Activated T-helper 1 cell treated with Interleukin-2 at 50 U/mL for 16 hours (primary cell): ENCODE data around the gene C13orf46.
"Not testable (repeated sequence)": the region's sequence is repeated elsewhere in the genome, so short reads cannot be mapped to it uniquely, and the experiment has no call there.

ENCODE experiments used
- DNase-seq: peaks from one replicate; pipeline ENCODE4 v3.0.0-alpha.2; 2020; ENCODE audit warnings: low read depth

Gene C13orf46

DNA sequence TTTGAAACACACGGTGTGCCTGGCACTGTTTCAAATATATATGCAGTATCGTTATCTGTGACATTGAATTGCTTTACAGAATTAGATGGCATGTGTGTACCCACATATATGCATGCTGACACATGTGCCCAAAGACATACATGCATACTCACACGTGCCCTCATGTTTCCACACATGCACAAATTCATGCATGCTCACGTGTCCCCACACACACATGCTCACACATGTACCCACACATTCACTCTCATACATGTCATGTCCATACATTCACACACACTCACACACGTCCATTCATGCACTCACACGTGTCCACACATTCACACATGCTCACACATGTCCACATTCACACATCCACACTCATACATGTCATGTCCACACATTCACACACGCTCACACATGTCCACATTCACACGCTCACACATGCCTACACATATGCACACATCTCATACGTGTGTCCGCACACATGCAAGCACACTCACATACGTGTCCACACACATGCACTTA is 17.9 kb upstream of the C13orf46 start:
- DNase-seq = no peak

DNA sequence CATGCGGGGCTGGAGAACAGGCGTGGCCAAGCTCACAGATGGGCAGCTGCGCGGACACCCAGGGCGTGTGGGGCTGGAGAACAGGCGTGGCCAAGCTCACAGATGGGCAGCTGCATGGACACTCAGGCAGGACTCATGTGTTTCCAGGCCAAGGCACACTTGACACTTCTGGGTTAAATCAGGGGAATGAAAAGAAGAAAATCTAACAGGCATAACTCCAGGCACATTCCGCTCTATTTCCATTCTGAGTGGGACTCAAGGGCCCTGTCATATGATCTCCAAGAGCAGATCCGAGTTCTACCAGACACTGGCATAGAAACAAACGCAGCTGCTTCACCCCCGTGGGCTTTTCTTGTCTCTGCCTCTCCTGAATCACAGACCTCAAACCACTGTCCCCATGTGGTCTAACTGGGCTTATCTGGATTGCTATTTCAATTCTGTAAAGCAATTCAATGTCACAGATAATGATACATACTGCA is 17.4 kb upstream of the C13orf46 start:
- no peak for DNase-seq

DNA sequence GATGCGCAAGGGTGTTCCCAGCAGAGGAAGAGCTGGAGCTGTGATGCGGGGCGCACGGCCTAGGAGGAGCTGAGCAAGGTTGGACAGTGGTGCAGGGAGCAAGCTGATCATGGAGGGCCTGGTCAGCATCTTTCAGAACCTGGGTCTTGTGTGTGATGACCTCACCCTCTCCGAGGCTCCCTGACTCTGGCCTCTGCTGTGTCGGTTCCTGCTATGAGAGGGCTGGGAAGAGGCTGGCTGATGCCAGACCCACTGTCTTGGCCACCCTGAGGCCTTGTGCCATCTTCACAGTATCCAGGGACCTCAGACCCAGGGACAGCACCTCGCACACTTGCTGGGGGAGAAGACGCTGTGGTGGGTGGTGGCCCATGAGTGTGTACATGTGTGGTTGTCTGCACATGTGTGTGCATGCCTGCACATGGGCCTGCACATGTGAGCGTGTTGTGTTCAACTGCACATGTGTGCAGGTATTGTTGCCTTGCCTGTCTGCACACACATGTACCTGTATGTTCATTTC is 16.5 kb upstream of the C13orf46 start:
- no peak for DNase-seq

DNA sequence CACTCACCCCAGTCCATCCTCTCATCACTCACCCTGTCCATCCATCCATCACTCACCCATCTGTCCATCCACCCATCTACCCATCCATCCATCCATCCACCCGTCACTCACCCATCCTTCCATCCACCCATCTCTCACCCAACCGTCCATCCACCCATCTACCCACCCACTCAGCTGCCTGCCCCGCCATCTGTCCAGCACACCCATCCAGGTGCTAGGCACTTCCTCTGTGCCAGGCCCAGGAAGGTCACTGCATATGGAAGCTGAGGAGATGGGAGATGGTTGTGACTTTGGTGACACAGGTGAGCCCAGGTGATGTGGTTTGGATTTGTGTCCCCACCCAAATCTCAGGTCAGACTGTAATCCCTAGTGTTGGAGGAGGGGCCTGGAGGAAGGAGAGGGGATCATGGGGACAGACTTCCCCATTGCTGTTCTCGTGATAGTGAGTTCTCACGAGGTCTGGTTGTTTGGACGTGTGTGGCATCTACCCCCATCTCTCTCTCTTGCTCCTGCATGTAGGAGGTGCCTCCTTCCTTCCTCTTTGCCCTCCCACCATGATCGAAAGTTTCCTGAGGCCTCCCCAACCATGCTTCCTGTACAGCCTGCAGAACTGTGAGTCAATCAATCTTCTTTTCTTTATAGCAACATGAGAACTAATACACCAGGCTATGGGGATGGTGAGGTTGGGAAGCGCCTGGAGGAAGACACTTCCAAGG is 15.9 kb upstream of the C13orf46 start:
- no peak for DNase-seq

DNA sequence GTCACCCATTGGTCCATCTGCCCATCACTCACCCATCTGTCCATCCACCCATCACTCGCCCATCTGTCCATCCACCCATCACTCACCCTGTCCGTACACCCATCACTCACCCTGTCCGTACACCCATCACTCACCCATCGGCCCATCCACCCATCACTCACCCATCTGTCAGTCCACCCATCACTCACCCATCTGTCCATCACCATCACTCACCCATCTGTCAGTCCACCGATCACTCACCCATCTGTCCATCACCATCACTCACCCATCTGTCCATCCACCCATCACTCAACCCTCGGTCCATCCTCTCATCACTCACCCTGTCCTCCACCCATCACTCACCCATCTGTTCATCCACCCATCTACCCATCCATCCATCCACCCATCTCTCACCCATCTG is 15.0 kb upstream of the C13orf46 start:
- not testable (repeated sequence) for DNase-seq

DNA sequence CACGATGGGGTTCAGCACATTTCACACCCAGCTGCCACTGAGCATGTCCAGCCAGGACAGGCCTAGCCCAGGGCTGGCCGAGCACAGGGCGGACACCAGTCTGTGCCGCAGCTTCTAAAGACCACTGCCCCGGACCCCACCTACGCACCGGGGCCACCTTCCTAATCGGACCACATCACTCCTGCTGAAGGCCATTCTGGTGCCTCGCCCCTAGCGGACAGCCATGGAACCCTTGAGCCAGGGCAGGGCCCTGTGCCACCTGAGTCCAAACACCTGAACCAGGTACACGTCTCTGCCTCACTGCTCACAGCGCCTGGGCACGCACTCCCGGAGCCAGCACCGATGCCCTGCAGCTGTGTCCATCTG is 8.4 kb upstream of the C13orf46 start:
- DNase-seq = no peak

DNA sequence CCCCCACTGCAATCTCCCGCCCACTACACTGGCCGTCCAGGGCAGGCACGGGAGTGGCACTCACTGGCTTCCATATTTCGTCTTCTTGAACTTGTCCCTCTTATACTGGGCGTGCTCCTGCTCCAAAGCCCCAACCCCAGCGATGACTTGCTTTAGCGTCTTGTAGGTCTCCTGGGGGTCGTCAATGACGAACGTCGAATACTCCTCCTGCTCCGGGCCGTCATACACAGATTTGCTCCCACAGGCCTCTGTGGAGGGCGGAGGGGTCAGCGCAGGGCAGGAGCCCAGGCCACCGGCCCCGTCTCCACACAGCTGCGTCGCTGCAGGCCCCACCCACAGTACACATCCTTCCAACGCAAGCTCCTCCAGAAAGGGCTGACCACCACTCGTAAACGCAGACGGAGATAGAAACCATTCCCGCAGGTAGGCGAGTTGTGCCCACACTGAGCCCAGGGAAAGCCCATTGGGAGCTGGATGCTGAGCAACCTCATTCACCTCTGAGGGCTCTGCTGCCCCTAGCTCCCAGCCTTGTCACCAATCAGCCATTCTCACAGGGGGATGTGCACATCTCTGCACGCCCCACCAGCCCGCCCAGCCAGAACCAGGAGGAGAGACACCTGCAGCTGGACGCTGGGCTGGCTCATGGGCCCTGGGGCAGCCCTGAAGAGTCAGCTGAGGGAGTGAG is 7.9 kb upstream of the C13orf46 start:
- no peak for DNase-seq

DNA sequence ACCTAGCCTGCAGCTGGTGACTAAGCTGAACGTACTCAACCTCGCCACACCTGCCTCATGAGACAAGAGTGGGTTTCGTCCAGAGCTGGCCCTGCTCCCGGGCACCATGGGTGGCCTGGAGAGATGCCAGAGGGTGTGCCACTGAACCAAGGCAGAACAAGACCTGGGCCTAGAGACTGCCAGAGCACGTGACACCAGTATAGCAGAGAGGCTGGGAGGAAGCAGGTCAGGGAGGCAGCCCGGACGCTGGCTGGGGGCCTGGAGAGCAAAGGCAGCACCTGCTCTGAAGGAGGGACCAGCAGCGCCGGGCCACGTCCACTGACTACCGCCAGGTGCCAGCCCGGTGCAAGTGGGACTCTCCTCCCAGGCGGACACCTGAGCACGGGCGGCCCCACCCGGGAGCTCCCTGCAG is 7.3 kb upstream of the C13orf46 start:
- DNase-seq = no peak

DNA sequence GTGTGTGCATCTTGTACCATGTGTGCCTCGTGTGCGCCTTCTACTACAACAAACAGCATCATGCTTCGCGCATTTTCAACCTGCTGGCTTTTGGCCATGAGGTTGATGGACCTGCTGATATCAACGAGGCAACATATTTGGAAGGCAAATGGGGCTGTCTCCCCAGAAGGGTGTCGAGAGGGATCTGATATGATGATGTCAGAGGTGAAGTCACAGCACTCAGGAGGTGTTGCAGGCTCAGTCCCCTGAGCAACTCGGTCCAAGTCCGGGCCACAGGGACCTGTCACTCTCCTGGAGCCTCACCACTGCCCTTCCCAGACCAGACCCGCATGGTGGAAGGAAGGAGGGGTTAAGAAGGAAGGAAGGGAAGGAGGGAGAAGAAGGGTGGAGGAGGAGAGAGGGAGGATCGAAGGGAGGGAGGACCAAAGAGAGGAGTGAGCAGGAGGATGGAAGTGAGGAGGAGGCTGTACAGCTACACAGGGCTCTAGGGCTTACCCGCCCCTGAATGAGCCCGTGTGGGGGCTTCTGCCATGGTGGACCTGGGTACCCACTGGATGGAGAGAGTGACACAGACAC is 6.7 kb upstream of the C13orf46 start:
- no peak for DNase-seq

DNA sequence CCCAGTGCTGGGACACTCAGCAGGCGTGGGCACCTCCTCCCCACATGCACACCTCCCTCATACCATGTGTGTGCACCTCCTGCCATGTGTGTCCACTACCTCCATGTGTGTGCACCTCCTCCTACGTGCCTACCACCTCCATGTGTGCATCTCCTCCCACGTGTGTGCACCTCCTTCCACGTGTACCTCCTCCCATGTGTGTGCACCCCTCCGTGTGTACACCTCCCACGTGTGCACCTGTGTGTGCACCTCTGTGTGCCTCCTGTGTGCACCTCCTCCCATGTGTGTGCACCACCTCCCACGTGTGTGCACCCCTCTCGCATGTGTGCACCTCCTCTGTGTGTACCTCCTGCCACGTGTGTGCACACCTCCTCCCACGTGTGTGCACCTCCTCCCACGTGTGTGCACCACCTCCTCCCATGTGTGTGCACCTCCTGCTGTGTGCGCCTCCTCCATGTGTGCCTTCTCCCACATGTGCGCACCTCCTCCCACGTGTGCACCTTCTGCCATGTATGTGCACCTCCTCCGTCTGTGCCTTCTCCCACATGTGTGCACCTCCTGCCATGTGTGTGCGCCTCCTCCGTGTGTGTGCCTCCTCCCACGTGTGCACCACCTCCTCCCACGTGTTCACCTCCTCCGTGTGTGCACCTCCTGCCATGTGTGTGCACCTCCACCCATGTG is 6.1 kb upstream of the C13orf46 start:
- DNase-seq = no peak

DNA sequence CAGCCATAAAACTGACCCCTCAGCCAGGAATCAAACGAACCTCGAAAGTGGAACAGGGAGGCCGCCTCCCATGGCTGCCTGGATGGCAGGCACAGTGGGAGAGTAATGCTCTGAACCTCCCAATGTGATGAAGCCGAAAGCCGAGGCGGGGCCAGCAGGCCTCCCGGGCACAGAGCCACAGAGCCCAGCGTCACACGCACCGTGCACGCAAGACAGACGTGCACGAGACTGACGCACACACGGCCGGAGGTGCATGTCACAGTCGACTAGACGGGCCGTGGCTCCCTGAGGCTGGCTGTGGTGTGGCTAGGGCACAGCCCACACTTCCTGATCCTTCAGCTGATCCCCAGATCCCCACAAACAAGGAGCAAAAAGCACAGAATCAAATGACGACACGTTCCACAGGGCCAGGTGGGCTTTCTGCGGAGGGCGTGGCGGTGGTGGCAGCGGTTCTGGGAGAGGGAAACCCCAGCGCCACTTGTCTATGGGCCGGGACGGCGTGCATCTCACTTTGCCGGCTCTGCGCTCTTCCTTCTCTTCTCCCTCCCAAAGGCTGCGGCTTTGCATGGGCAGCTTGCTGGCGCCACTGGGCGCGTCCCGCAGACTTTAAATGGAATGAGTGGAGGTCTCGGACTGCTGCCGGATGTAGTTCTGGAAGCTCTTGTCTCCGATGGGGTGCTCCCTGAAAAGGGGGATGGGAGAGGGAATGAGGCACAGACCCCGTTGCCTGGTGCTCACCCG is 5.0 kb upstream of the C13orf46 start:
- no peak for DNase-seq

DNA sequence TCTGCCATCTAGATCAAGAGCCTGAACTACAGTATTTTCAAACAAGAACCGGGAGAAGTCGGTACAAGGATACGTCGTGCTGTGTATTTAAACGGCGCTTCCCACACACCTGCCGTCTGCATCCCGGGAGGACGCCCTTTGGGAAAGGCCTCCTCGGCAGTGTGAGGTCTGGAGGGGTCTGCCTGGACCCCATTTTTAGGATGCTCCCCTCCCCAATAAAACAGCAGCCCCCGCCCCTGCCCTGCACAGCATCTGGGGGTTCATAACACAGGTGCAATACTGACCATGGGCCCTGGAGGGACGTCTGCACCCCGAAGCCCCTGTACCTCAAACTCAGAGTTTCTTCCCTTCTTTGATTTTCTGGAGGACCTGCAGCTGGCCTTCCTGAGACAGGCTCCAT is 4.1 kb upstream of the C13orf46 start:
- no peak for DNase-seq

DNA sequence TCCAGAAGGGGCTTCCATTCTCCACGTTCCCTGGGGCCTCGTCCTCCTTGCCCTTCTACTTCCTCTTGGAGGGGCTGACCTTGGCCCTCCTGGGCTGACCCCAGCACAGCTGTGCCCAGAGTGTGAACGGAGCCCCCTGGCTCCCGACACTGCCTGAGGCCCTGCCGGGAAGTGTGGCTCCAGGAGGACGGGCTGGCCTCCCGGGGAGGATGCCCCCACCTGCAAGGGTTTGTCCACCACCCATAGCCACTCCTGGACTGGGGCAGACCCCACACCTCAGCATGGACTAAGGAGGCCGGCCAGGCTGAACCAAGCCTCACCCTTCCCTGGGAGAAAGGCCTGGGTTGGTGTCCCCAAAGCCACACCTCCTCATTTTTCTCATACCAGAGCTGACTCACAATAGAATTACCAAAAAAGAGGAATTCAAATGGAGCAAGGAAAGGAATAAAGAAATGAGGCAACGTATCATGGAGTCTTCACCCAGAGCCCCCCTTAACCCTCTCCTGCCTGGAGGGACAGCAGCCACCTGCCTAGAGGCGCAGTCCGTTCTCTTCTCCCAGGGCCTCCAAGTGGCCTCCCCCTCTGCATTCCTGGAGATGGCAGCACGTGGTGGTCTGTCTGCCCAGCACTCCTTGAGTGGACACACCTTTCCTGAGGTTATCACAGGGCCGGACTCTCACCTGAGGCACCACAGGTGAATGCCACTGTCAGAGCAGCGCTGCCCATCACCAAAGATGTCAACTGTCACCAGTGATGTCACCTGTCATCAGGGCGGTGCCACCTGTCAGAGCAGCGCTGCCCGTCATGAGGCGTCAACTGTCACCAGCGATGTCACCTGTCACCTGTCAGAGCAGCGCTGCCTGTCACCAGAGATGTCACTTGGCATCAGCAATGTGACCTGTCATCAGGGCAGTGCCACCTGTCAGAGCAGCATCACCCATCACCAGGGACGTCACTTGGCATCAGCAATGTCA is 3.1 kb upstream of the C13orf46 start:
- DNase-seq = no peak

DNA sequence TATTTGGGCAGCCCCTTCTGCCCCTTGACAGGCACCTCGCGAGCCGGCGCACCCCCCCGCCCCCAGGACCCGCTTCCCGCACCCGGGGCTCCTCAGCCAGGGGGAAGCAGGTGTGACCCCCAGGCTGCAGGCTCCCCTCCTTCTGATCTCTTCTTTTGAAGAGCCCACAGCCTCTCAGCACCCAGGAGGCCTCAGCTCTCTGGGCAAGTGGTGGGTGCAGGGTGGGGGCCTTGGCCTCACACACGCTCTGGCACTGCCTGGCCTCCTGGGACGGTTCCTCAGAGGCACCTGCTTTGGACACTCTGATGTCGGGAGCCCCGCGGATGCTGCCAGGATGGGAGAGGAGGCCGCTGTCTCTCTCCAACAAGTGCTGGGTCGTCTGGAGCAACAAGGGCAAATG is 1.5 kb upstream of the C13orf46 start:
- no peak for DNase-seq

DNA sequence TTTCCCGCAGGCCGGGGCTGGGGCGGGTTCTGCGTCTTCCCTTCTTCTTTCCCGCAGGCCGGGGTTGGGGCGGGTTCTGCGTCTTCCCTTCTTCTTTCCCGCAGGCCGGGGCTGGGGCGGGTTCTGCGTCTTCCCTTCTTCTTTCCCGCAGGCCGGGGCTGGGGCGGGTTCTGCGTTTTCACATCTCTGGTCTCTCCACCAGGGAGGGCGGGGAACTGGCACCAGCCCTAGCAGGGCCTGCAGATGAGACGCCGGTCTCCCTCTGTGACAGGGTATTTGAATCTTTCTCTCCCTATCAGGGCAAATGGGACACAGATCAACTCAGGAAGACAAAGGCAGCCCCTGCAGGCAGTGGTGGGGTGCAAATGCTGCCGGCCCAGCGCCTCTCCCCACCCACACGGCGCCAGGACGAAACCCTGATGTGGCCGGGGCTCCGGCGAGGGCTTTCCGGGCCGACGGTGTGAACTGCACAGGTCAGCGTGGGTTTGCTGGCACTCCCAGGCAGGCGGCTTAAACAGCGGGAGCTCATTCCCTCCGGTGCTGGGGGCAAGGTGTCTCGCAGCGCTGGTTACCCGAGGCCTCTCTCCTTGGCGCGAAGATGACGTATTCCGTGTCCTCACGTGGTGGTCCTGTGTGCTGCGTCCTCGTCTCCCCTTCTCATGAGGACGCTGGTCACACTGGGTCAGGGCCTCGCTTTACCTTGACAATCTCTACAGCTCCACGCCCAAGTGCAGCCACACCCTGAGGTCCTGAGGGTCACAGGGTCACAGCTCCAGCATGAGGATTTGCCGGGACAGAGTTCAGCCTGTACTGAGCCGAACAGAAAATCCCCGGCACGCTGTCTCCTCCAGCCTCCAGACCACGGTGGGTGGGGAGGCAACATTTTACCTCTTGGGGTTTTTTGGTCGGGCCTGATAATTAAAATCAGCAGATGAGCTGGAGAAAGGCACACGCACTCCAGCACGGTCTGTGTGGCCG is 717 bp upstream of the C13orf46 start:
- no peak for DNase-seq

DNA sequence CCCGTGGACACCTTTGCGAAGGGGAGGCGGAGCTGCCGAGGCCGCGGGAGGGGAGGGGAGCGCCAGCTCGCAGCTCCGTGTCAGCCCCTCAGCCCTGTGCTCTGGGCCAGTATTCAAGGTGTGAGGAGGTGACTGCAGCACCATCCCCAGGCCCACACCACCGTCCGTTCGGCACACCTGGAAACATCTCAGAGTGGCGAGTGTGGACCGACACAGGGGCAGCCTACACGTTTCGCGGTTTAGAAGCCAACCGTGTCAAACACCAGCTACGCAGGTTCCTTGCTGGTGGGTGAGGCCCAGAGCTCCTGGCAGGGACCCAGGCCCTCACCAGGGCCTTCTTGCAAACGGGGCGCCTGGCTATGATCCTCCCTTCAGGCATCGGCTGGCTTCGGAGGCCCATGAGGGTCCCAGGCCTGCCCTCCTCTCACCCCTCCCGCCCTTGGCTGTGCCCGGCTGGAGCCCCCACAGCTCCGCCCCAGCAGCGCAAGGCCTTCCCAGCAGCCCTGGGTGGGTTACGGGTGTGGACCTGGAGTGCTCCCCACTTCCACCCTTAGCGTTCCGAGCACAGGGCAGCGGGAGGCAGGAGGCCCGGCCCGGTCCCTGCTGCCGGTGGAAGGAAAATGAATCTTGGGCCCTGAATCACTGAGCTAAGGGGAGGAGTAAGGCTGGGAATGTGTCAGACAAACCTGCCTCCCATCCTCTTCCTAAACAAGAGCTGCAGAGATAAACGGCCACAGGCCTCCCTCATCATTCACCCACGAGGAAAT is 1.2 kb downstream of the C13orf46 start:
- DNase-seq = no peak

DNA sequence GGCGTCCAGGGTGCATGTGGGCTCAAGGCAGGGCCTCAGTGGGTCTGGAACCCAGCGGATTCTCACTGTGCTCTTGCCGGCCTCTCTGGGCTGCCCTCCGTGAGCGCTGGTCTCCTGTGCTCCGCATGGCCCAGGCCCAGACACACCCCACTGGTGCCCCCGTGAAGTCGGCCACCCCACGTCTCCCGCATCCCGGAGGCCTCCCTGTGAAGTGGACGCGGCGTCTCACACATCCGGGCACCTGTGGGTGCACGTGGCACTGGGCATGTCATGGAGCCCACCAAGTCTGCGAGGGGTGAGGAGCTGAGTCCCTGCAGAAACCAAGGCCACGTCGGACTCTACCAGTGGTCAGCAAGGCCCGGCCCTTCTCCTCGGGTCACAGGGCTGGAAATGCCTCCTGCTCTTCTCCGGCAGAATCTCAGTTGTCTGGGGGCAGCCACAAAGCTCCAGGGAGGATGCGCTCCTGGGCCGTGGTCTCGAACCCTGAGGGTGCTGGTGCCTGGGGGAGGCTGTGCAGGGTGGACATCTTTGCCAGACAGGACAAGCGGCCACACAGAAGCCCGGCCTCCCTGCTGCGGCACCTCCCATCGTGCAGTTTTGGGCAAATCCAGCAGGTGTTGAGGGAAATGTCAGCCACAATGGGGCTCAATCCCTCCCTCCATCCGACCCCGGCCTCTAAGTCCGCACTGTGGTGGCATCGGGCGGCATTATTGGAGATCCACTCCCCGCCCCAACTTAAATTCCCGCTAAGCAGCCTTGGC is 2.2 kb downstream of the C13orf46 start:
- DNase-seq = no peak
